ENCODE results near the gene ASIC2. TPM values are rescaled to one million over a fixed set of nuclear protein-coding genes. Genes with fewer than 3 reads are reported as not detected.

Gene ASIC2
- total and polyA plus RNA-seq, 10 donors: not detected

DNA sequence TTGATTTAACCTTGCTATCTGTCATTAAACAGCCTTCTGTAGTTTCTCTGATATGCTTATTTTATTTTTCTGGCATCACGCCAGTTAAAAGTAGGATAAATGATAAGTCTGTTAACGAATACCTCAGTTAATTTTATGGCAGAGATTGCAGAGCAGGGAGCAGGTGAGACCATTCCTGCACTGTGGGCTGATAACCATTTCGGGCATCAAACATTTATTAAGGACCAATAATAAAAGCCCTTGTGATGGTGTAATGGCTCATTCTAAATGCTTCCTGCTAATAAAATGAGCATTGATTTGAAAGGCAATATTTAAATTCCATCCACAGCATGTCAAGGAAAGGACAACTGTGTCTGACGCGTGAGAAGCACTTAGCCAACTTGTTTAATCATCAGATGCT is 94.1 kb downstream of the ASIC2 start:
- no peak for TF ChIP-seq POLR2AphosphoS5 (IDR thresholded peaks at IDR 0.05)
- no peak for TF ChIP-seq POLR2A (IDR thresholded peaks at IDR 0.05)
- no peak for TF ChIP-seq CTCF (IDR thresholded peaks at IDR 0.05 in 8 of 11, conservative IDR thresholded peaks at IDR 0.05 in 3 of 11)
- Histone ChIP-seq H3K4me1 (no peaks in the 10 kb centered on the region), H3K36me3 (no peaks in the 10 kb centered on the region), H3K4me3 (no peak overlapping the region), H3K9me3 (no peaks in the 10 kb centered on the region), H3K27ac (no peak overlapping the region), H3K27me3 (replicated peaks in 1 of 7) (peaks cover 0 to 24% (median 0%) of the 10 kb centered on the region in 7 donors)
- no peak for DNase-seq
- intact Hi-C loops (cut with DNase I; ENCODE audit: low total_unique reads): no loop called here
- 70 to 79% (median 75%) methylated on average over 5 of the region's 5 CpGs for WGBS, 5 donors

GRCh38 chr17:33197342-33197741 is 95.8 kb downstream of the ASIC2 start:
- WGBS, 5 donors: 74 to 97% (median 75%) methylated on average over 2 of the region's 2 CpGs
- DNase-seq: no peak

DNA sequence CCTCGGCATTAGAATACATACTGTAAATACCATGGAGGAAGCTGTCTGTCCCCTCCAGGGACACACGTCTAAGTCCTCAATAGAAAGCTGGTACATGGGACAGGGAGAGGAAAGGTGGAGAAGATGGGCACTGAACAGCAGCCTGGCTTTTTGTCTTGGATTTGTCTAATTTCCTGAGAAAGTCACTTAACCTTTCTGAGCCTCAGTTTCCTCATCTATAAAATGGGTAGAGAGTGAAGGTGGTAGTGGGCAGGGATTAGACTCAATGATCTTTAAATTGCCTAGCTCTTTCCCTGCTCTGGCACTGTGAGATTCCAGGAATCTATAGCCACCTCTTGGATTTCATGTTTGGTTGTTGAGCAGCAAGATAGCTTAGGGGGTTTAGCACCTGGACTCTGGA is 96.2 kb downstream of the ASIC2 start:
- no peak overlapping the region for H3K4me3 ChIP-seq
- H3K27me3 ChIP-seq (replicated peaks in 1 of 7): peaks cover 0 to 11% (median 0%) of the 10 kb centered on the region in 7 donors
- no peaks in the 10 kb centered on the region for H3K9me3 ChIP-seq
- intact Hi-C loops (cut with DNase I; ENCODE audit: low total_unique reads): no loop called here
- H3K27ac ChIP-seq: no peak overlapping the region
- TF ChIP-seq POLR2A (IDR thresholded peaks at IDR 0.05) (no peak), CTCF (IDR thresholded peaks at IDR 0.05 in 8 of 11, conservative IDR thresholded peaks at IDR 0.05 in 3 of 11) (no peak), POLR2AphosphoS5 (IDR thresholded peaks at IDR 0.05) (no peak)
- no peaks in the 10 kb centered on the region for H3K4me1 ChIP-seq
- whole genome bisulfite sequencing, 5 donors: 69 to 86% (median 74%) methylated on average over 2 of the region's 2 CpGs
- no peaks in the 10 kb centered on the region for H3K36me3 ChIP-seq
- DNase-seq: no peak

More at GRCh38 chr17:33197342-33197741, 95.8 kb downstream of the ASIC2 start:
- no peaks in the 10 kb centered on the region for H3K4me1 ChIP-seq
- no peak for TF ChIP-seq CTCF (IDR thresholded peaks at IDR 0.05 in 8 of 11, conservative IDR thresholded peaks at IDR 0.05 in 3 of 11)
- no peak for TF ChIP-seq POLR2AphosphoS5 (IDR thresholded peaks at IDR 0.05)
- TF ChIP-seq POLR2A (IDR thresholded peaks at IDR 0.05): no peak
- H3K9me3 ChIP-seq: no peaks in the 10 kb centered on the region
- H3K27me3 ChIP-seq (replicated peaks in 1 of 7): peaks cover 0 to 14% (median 0%) of the 10 kb centered on the region in 7 donors
- intact Hi-C loops (cut with DNase I; ENCODE audit: low total_unique reads): no loop called here
- H3K27ac ChIP-seq: no peak overlapping the region
- H3K4me3 ChIP-seq: no peak overlapping the region
- H3K36me3 ChIP-seq: no peaks in the 10 kb centered on the region

GRCh38 chr17:33192951-33193911 is 99.9 kb downstream of the ASIC2 start:
- Histone ChIP-seq H3K9me3 (no peaks in the 10 kb centered on the region), H3K27ac (no peak overlapping the region), H3K4me3 (no peak overlapping the region), H3K27me3 (replicated peaks in 1 of 7) (peaks cover 0 to 24% (median 2%) of the 10 kb centered on the region in 7 donors), H3K36me3 (no peaks in the 10 kb centered on the region), H3K4me1 (no peaks in the 10 kb centered on the region)
- no peak for TF ChIP-seq POLR2A (IDR thresholded peaks at IDR 0.05)
- TF ChIP-seq CTCF (IDR thresholded peaks at IDR 0.05 in 8 of 11, conservative IDR thresholded peaks at IDR 0.05 in 3 of 11): no peak
- TF ChIP-seq POLR2AphosphoS5 (IDR thresholded peaks at IDR 0.05): no peak
- intact Hi-C loops (cut with DNase I; ENCODE audit: low total_unique reads): no loop called here
- WGBS, 5 donors: 54 to 65% (median 64%) methylated on average over 9 of the region's 9 CpGs
- no peak for DNase-seq
